ENCODE results near the gene SLC7A4. TPM values are rescaled to one million over a fixed set of nuclear protein-coding genes. Genes with fewer than 3 reads are reported as not detected.

SLC7A4 gene
- total RNA-seq, 1 experiment from 2014 or later = not detected

DNA sequence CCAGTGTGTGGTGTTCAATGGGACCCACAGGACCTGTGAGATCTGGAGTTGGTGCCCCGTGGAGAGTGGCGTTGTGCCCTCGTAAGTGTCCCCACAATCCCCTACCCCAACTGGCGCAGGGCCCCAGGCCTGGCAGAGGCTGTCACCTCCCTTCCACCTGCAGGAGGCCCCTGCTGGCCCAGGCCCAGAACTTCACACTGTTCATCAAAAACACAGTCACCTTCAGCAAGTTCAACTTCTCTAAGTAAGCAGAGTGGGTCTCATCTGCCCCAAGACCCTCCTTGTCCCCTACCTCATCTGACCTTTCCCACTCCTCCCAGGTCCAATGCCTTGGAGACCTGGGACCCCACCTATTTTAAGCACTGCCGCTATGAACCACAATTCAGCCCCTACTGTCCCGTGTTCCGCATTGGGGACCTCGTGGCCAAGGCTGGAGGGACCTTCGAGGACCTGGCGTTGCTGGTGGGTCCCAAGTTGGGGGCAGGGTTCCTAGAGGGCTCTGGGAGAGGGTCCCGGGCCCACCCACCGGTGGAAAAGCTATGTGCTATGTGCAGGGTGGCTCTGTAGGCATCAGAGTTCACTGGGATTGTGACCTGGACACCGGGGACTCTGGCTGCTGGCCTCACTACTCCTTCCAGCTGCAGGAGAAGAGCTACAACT, 9.3 kb downstream of the SLC7A4 start:
- H3K36me3 Mint-ChIP-seq (ENCODE audit: insufficient read depth, unreplicated experiment) = no peaks in the 10 kb centered on the region
- H3K4me1 Mint-ChIP-seq (ENCODE audit: insufficient read depth, unreplicated experiment) = peaks cover 7% of the 10 kb centered on the region
- intact Hi-C loops (cut with micrococcal nuclease) = no loop called here
- TF ChIP-seq, protein P1, sequence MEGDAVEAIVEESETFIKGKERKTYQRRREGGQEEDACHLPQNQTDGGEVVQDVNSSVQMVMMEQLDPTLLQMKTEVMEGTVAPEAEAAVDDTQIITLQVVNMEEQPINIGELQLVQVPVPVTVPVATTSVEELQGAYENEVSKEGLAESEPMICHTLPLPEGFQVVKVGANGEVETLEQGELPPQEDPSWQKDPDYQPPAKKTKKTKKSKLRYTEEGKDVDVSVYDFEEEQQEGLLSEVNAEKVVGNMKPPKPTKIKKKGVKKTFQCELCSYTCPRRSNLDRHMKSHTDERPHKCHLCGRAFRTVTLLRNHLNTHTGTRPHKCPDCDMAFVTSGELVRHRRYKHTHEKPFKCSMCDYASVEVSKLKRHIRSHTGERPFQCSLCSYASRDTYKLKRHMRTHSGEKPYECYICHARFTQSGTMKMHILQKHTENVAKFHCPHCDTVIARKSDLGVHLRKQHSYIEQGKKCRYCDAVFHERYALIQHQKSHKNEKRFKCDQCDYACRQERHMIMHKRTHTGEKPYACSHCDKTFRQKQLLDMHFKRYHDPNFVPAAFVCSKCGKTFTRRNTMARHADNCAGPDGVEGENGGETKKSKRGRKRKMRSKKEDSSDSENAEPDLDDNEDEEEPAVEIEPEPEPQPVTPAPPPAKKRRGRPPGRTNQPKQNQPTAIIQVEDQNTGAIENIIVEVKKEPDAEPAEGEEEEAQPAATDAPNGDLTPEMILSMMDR (IDR thresholded peaks at IDR 0.05; ENCODE audit: unreplicated experiment) = peak; percentile 9
- H3K27me3 Mint-ChIP-seq (ENCODE audit: insufficient read depth, unreplicated experiment) = no peaks in the 10 kb centered on the region
- DNase-seq (ENCODE audit: unreplicated experiment) = no peak
- ChIA-PET CTCF (no interaction called here), POLR2A (interaction anchor here (1.0 to 1.1 kb wide), 2 partner anchors 8 to 15 kb away, joined by 3 read pairs; no protein-coding TSS in a partner anchor)
- no TSS peak for BruUV-seq (replicated peaks)
- H3K9me3 Mint-ChIP-seq (ENCODE audit: unreplicated experiment) = no peaks in the 10 kb centered on the region
- H3K27ac Mint-ChIP-seq (ENCODE audit: low read depth, unreplicated experiment) = no peak overlapping the region
- H3K4me3 Mint-ChIP-seq (ENCODE audit: unreplicated experiment) = no peak overlapping the region

GRCh38 chr22:21022507-21022906, 9.9 kb downstream of the SLC7A4 start:
- DNase-seq (ENCODE audit: unreplicated experiment) = no peak
- no TSS peak for BruUV-seq (replicated peaks)
- Mint-ChIP-seq H3K27me3 (ENCODE audit: insufficient read depth, unreplicated experiment) (no peaks in the 10 kb centered on the region), H3K4me3 (ENCODE audit: unreplicated experiment) (no peak overlapping the region), H3K36me3 (ENCODE audit: insufficient read depth, unreplicated experiment) (peaks cover 4% of the 10 kb centered on the region), H3K27ac (ENCODE audit: low read depth, unreplicated experiment) (no peak overlapping the region), H3K4me1 (ENCODE audit: insufficient read depth, unreplicated experiment) (peaks cover 7% of the 10 kb centered on the region), H3K9me3 (ENCODE audit: unreplicated experiment) (no peaks in the 10 kb centered on the region)
- intact Hi-C loops (cut with micrococcal nuclease) = no loop called here
- POLR2A ChIA-PET = no interaction called here
- TF ChIP-seq, protein P1 (IDR thresholded peaks at IDR 0.05; ENCODE audit: unreplicated experiment) = no peak
- CTCF ChIA-PET = no interaction called here

DNA sequence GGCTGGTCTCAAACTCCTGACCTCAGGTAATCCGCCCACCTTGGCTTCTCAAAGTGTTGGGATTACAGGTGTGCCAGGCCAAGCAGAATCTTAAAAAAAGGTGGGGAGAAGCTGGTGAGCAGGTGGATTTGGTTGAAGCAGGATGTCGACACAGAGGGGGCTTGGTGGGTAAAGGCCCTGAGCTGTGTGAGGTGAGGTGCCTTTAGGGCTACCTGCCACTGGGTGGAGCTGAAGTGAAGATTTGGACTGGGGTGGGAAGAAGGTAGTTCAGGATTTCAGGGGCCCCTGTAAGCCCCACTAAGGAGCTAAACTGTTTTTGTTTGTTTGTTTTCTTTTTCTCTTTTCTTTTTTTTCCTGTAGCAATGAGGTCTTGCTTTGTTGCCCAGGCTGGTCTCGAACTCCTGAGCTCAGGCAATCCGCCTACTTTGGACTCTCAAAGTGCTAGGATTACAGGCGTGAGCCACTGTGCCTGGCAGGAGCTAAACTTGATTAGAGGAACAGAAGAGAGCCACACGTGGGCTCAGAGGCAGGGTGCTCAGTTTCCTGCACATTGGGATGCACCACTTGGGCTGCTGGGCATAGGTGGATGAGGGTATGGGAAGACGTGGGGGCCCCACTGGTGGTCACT, 11.4 kb downstream of the SLC7A4 start:
- DNase-seq (ENCODE audit: unreplicated experiment) = peak; percentile 33
- ChIA-PET POLR2A (interaction anchor here (0.6 kb wide), 2 partner anchors 16 to 159 kb away, joined by 3 read pairs; no protein-coding TSS in a partner anchor), CTCF (interaction anchor here (0.7 to 1.8 kb wide), 3 partner anchors 24 to 308 kb away, joined by 3 to 7 read pairs (median 5); no protein-coding TSS in a partner anchor)
- Mint-ChIP-seq H3K4me3 (ENCODE audit: unreplicated experiment) (no peak overlapping the region), H3K4me1 (ENCODE audit: insufficient read depth, unreplicated experiment) (peaks cover 10% of the 10 kb centered on the region), H3K27ac (ENCODE audit: low read depth, unreplicated experiment) (no peak overlapping the region), H3K36me3 (ENCODE audit: insufficient read depth, unreplicated experiment) (peaks cover 9% of the 10 kb centered on the region), H3K9me3 (ENCODE audit: unreplicated experiment) (no peaks in the 10 kb centered on the region), H3K27me3 (ENCODE audit: insufficient read depth, unreplicated experiment) (no peaks in the 10 kb centered on the region)
- BruUV-seq (replicated peaks) = no TSS peak
- TF ChIP-seq, protein P1 (IDR thresholded peaks at IDR 0.05; ENCODE audit: unreplicated experiment) = peak; percentile 33
- intact Hi-C loops (cut with micrococcal nuclease) = no loop called here

DNA sequence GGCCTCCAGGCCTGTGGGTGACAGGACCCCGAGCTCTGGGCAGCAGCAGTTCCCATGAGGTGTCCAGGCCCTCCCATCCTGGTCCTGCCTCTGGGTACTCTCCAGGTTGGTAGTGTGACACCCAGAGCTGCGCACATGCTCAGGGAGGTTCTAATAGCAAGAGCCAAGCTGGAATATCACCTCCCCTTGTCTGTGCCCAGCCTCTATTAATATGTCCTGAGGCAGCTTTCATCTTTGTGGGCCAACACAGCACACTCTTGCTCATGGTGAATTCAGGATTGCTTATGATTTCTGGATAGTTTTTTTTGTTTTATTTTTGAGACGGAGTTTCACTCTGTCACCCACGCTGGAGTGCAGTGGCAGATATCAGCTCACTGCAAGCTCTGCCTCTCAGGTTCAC, 14.0 kb downstream of the SLC7A4 start:
- Mint-ChIP-seq H3K9me3 (ENCODE audit: unreplicated experiment) (no peaks in the 10 kb centered on the region), H3K4me3 (ENCODE audit: unreplicated experiment) (no peak overlapping the region), H3K27me3 (ENCODE audit: insufficient read depth, unreplicated experiment) (no peaks in the 10 kb centered on the region), H3K27ac (ENCODE audit: low read depth, unreplicated experiment) (no peak overlapping the region), H3K4me1 (ENCODE audit: insufficient read depth, unreplicated experiment) (peaks cover 22% of the 10 kb centered on the region), H3K36me3 (ENCODE audit: insufficient read depth, unreplicated experiment) (peaks cover 9% of the 10 kb centered on the region)
- TF ChIP-seq, protein P1 (IDR thresholded peaks at IDR 0.05; ENCODE audit: unreplicated experiment) = no peak
- DNase-seq (ENCODE audit: unreplicated experiment) = no peak
- CTCF ChIA-PET = no interaction called here
- POLR2A ChIA-PET = interaction anchor here (1.3 kb wide), 1 partner anchor 9 kb away, joined by 3 read pairs; no protein-coding TSS in a partner anchor
- intact Hi-C loops (cut with micrococcal nuclease) = no loop called here
- no TSS peak for BruUV-seq (replicated peaks)
